HL-60/S4 (cell line): ENCODE measurements around the gene IGSF6.
"Not testable (repeated sequence)": the region's sequence is repeated elsewhere in the genome, so short reads cannot be mapped to it uniquely, and the experiment has no call there.

Source experiments
- in situ Hi-C: fragments of 300-500 bp; cut with MboI; formaldehyde crosslinking; loops from 2 replicates; pipeline ENCODE4 v1.14.3; 2022; ENCODE audit warnings: low sequenced_read_pairs

Gene IGSF6

GRCh38 chr16:21608639-21609328 lies 43.6 kb downstream of the IGSF6 start:
- in situ Hi-C loops: no loop called here

DNA sequence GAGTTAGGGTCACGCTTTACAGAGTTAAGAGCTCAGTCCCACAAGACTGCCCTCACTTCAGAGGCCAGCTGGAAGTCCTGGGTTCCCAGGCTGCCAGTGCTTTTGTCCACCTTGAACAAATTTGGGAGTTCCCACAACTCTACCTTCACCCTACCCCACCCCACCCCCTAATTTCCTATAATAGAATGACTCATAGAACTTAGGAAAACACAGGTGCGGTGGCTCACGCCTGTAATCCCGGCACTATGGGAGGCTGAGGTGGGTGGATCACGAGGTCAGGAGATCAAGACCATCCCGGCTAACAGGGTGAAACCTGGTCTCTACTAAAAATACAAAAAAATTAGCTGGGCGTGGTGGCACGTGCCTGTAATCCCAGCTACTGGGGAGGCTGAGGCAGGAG lies 46.6 kb downstream of the IGSF6 start:
- in situ Hi-C loops: not testable (repeated sequence)

DNA sequence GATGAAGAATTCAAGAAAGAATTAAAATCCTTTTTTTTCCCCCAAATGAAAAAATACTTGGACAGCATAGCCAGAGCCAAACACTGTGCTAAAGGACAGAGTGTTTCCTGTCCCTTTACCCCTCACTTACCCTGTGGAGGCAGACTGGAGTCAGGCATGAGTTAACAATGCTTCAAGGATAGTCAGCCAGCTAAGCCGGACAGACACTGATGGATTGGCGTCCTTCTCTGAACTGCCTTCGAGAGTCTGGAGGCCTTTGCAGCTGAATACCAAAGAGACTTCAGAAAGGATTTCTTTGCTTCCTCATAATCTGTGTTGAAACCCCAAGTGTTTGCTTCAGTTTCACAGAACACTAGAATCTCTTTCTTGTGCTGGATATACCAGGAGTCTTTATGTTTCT lies 48.5 kb downstream of the IGSF6 start:
- in situ Hi-C loops: no loop called here

GRCh38 chr16:21602785-21603184 lies 49.6 kb downstream of the IGSF6 start:
- in situ Hi-C loops: no loop called here

DNA sequence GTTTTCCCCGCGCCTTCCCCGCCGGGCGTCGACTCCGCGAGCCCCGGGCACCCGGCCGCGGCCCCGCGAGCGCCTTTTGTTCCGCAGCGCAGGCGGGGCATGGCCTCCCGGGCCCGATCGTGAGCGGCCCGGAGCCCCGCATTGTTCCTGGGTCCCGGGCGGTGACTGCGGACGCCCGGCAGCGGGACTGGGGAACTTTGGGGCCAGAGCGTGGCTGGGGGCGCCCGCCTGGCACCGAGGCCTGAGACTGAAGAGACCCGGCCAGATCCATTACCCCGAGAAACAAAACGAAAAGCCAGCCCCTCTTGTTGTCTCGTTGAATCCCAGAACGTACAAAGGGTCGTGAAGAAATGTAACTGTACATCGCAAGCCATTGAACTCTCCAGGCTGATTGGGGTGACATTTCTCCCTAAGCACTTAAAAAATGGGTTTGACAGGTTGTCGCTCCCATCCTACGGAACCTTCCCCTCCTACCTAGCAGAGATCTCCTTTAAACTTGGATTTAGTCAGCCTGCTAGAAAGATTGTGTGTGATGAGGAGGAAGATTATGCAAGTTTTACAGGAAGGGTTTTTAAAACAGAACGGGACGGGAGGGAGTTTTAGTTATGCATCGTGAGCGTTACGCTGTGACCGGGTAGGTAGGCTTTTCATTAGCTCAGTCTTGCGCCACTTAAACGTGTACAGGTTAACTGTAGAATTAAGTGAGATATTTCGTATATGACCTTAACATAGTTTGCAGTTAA lies 52.2 kb downstream of the IGSF6 start:
- in situ Hi-C loops: no loop called here

DNA sequence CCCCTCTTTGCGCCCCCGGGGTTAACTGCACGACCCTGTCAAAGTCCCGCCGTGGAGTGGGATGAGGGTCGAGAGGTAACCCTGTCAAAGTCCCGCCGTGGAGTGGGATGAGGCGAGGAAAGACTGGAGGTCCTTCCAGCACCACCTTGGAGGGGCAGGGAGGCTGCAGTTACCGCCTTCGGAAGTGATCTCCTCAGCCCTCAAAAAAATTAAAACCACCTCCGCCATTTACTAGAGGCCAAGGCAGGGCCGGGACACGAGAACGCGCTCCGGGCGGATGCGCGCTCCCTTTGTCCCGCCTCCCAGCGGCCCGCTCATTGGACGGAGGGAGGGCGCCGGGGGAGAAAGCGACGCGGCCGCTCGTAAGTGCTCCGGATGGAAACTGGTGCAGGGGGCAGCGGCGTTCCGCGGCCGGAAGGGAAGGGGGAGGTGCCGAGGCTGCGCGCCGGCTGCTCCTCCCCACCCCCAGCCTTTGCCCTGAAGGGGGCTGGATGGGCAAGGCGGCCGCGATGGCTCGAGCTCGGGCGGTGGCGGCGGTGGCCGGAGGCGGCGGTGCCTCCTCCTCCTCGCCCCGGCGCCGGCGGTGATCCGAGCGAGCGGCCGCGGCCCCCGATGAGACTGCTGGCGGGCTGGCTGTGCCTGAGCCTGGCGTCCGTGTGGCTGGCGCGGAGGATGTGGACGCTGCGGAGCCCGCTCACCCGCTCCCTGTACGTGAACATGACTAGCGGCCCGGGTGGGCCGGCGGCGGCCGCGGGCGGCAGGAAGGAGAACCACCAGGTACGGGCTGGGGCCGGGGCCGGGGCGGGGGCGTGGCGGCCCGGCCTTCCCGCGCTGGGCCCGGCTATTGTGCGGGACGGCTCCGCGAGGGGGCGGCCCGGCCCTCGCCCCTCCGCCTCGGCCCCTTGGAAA lies 53.0 kb downstream of the IGSF6 start, which contains the start of gene METTL9:
METTL9 (plus strand) TSS at position 456 of the 909 bp plus-strand sequence; CDS start at position 613, 157 bp downstream.
- in situ Hi-C loops: no loop called here

- in situ Hi-C loops: no loop called here
Observed at GRCh38 chr16:21598701-21599121, 53.7 kb downstream of the IGSF6 start.

GRCh38 chr16:21598206-21598605 lies 54.2 kb downstream of the IGSF6 start:
- in situ Hi-C loops: no loop called here

DNA sequence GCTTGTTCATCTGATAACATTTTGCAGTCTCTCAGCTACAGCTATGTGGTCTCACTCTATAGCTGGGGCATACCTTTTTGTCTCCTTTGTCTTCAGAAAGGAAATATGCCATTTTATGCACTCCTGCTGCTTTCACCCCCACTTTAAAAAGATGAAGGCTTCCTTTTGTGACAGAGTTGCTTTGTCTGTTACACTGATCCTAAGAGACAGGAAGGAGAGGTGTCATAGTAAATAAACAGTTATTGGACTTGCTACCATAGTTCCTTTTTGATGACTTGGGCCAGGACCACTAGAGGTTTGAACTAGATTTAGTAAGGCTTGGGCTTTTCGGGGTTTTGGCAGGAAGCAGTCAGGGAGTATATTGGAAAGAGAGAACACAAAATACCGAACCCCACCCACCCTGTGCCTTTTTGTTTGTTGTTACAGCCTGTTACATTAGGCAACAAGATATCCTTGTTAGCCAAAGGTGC lies 54.8 kb downstream of the IGSF6 start:
- in situ Hi-C loops: no loop called here

GRCh38 chr16:21593530-21594289 lies 58.7 kb downstream of the IGSF6 start:
- in situ Hi-C loops: no loop called here

DNA sequence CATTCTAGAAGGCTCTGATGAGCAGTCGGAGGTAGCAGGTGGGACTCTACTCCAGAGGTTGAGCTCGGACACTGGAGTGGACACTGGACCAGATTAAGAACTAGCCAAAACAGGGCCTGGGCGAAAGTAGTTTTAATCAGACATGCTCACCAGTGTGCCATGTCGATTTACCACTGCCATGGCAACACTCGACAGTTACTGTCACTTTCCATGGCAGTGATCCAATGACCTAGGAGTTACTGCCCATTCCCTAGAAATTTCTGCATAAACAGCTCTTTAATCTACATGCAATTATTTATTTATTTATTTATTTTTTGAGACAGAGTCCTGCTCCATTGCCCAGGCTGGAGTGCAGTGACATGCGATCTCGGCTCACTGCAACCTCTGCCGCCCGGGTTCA lies 60.2 kb downstream of the IGSF6 start:
- in situ Hi-C loops: no loop called here

DNA sequence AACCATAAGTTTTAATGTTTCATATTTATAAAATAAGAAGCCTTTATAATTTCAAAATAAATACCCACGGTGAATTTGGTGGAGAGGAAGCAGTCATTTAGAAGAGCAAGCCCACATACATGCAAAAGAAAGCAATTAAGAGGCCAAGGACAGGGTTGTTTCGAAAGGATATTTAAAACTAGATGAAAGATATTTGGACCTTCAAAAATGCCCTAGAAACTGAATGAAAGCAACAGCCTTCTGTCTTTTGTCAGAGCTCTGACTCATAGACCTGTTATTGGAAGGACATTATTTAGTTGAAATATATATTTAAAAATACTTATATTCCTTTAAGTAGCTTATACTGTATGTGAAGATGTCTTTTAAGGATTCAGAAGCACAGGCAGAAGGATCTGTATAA lies 61.6 kb downstream of the IGSF6 start:
- in situ Hi-C loops: no loop called here

DNA sequence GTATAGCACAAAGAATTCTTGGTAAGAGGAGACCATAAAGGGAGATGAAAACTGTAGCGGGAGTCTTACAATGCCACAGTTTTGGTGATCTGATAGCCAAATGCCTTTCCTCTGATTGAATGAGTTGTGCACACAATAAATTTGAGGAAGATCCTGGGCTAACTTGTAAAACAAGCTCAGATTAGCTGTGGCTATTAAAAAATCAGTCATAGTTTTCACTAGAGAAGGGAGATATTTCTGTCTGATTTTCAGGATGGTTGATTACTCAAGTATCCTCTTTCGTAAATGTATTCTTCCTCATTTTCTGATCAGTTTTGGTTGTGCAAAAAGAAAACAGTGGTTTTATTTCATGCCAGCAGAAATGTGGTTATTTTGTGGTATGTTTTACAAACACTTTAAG lies 62.1 kb downstream of the IGSF6 start:
- in situ Hi-C loops: no loop called here

DNA sequence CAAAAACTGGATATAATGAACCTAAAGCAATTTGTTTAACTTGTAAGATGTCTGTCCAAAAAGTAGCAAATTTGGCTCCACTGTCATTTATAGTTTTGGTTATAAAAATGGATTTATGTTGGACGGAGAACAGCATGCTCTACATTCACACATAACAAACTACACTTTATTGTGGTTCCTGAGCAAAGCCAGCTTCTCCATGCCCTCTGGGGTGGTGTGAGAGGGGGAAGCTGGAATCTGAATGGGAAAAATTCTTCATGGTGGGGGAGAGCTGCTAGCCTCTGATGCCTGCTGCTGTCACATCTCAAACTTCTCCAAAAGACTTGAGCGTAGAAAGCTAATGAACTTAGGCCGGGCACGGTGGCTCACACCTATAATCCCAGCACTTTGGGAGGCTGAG lies 62.9 kb downstream of the IGSF6 start:
- in situ Hi-C loops: loop anchor here (10.0 kb wide), 1 partner anchor 115 kb away; no protein-coding TSS in a partner anchor
